Activated naive CD4-positive, alpha-beta T cell treated with anti-CD3 and anti-CD28 coated beads, Interleukin-2, amount 50 U/mL, for 16 hours (primary cell): ENCODE data around the gene IGLL1.
"Not testable (repeated sequence)": the region's sequence is repeated elsewhere in the genome, so short reads cannot be mapped to it uniquely, and the experiment has no call there.

ENCODE experiments used
- DNase-seq: peaks from one replicate; pipeline ENCODE4 v3.0.0-alpha.2; 2020

Gene IGLL1

DNA sequence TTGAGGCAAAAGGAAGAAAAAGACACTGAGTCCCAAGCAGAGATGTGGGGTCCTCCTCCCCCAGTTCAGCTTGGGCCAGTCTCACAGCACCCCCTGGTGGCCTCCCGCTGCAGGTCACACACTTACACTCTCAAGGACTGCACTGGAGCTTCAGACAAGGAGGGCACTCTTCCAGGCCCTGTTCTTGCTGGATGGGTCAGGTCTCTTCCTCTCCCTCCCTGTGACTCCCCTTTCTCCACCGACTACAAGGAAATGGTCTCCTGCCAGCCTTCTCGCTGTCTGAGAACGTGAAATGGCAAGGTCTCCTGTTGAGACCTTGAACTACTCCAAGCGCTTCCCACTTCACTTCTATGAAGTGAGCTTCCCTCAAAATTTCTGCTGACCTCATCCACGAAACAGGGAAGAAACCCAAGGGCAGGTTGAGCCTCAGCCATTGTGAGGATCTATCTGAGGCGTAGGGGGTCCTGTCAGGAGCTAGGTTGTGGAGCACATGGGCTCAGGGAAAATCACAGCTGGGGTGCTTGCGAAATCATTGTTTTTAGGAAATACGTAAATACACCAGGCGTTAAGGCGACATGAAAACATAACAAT lies 11.2 kb upstream of the IGLL1 start:
- peak; percentile 62 for DNase-seq

DNA sequence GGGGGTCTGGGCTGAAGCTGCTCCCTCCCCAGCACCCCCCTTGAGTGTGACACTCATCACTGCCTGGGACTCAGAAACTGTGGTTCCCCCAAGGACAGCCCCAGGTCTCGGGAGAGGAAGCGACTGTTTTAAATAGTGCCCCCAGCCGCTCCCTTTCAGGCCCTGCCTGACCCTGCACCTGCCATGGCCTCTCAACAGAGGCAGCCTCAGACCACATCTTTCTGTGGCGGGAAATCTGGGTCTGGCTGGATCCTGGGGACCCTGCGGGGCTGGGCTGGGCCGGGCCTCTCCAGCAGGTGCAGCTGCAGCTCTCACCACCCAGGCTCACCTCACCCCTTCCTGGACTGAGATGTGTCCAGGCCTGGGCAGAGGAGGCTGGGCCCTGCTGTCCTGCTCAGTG lies 3.7 kb upstream of the IGLL1 start:
- no peak for DNase-seq

DNA sequence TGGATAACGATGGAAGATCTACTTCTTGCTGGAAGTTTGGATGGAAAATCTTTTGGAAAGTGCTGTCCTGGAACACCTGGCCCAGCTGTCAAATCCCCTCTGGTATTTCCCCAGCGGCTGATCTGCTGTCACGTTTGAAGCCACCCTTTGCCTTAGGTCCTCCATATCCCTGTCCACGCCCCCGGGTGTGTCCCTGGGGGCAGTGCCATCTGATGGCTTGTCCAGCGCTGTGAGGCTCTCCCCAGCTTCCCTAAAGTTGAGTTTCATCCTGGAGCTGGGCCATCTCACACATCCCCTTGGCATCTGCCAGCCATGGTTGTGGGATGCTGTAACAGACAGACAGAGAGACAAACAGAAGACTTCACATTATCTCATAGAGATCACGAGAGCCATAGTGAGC lies 3.1 kb upstream of the IGLL1 start:
- no peak for DNase-seq

DNA sequence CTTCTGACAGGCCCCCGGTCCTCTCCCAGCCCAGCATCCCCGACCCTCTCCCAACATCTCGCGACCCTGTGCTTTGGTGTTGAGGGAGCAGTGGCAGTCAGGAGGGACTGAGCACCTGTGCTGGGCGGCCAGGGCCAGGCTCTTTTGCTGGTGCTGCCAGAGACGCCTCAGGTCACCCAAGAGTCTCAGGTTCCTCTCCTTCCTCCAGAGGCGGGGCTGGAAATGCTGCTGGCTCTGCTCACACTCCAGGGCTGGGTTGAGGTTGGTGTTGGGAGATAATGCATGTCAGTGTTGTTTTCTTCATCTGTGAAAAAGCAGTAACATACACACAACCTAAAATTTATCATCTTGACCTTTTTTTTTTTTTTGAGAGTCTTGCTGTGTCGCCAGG lies 1.2 kb upstream of the IGLL1 start:
- no peak for DNase-seq

DNA sequence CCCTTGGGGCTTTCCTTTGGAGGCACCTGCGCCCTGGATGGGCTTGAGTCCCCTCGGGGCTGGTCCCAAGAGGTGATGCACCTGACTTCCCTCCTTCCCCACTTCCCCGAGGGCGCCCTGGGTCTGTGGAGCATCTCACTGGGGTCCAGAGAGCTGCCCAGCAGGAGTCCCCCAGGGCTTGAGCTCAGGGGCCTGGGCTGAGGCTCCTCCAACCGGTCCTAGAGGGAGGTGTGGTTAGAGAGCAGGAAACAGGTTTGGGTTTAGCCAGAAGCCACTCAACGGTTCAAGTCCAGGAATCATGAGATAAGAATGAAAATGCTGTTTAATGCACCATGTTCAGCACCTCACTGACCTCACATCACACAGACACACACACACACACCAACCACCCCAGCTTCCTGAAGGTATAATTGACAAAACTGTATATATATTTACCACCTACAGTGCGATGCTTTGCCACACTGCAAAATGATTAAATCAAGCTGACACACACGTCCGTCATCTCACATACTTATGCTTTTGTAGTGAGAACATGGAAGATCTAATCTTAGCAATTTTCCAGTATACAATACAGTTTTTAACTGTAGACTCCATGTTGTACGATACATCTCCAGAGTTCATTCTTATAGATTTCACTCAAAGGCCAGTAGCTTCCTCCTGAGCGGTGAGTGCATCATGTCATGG lies 628 bp upstream of the IGLL1 start:
- DNase-seq, result no peak

DNA sequence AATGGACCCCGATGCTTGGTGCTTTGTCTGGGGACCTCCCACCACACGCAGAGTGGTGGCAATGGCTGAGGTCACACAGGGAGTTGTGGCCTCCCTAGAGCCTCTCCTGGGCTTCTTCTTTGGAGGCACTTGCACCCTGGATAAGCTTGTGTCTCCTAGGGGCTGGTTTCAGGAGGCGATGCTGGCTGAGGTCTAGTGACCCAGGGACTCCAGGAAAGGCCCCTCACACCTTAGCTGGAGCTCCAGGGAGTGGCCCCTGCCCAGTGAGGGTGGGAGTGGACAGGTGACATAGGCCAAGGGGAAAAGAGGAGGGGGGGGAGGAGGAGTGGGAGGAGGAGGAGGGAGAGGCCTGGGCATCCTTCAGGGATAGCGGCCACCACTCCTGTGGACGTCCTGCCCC lies 810 bp downstream of the IGLL1 start:
- no peak for DNase-seq

DNA sequence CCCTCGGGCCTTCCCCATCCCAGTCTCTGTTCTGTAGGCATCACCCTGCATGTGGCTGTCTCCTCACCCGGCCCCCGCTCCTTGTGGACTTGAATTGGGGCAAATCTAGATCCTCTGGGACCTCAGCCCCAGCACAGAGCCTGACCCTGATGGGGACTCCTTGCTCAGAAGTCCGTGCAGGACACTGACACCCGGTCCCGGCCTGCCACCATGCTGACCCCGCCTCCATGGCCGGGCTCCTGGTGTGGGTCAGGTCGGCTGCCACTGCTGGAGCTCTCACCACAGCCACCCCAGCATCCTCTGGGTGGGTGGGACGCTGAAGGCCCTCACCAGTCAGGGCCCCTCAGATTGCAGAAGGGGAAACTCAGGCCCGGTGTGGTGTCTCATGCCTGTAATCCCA lies 1.8 kb downstream of the IGLL1 start:
- no peak for DNase-seq

DNA sequence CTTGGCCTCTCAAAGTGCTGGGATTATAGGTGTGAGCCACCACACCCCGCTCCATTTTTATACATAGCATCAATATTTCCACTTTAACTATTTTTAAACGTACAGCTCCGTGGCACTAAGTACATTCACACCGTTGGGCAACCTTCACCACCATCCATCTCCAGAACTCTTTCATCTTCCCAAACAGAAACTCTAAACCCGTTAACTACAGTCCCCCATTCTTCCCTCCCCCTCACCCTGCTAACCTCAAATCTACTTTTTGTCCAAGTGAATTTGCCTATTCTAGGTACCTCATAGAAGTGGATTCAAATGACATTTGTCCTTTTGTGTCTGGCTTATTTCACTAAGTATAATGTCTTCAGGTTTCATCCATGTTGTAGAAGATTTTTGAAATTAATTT lies 3.4 kb downstream of the IGLL1 start:
- no peak for DNase-seq

DNA sequence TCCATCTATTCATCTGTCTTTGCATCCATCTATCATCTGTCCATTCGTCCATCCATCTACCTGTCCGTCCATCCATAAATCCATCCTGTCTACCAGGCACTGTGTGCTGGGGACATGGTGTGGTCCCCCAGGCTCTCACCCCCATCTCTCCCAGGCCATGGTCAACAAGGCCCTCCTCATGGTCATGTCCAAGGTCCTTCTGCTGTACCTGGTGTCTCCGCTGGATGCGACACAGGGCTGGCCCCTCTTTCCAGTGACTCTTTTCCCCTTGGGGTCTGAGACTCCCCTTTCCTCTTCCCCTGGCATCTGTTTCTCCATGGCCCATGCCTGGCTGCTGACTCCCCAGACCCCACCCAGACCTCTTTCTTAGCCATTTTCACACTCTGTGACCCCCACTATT lies 4.5 kb downstream of the IGLL1 start:
- DNase-seq, result no peak

DNA sequence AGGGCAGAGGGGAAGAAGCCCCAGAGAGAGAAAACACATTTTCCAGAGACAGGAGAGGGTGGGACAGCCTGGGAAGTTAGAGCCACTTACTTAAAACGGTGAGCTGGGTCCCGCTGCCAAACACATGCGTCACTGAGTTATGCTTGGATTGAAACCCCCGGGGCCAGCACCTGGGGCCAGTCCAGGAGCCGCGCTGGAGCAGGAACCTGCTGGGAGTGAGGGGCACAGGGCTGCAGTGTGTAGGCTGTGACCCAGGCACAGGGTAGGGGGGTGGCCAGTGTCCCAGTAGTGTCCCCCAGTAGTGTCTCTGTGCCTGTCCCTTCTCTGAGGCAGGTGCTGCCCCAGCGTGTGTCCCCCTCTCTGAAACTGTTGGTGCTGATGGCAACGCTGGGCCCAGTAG lies 5.2 kb downstream of the IGLL1 start:
- DNase-seq, result no peak

DNA sequence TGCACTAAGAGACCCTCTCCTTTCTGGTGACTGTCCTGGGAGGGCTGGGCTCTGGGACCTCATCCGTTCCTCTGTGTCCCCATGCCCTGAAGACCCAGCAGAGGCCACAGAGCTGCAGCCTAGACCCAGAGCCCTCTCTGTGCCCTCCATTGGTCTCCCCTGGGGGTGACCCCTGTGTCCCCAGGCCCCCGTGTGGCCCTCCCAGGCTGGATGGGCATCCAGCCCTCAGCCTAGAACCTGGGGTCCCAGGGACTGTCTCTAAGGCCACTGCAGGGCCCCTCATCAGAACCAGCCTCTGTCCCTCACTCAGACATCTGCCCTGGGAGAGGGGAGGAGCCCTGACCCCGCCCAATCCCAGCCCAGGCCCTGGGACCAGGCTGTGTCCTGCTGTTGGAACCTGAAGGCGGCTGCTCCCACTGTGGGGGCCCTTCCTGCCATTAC lies 5.7 kb downstream of the IGLL1 start:
- no peak for DNase-seq

DNA sequence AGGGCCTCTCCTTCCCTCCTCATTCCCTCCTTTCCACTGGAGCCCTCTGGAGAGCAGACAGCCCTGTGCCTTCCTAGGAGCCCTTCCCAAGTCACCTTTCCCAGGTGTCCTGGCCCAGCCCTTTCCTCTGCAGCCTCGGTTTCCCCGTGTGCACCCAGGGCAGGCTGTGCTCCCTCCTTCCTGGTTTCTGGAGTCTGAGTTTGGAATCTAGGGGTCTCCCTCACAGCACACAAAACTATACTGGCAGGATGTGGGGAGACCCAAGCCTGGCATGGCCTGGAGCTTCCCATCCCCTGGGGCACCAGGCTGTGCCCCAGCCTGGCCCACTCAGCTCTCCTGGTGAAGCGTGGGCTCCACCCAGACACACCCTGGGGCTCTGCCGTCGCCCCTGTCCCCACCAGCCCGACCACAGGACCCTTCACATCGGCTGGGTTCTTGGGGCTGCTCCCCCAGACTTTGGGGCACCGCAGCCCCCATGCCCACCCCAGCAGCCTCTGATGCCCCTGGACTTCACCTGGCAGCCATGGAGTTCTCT lies 6.3 kb downstream of the IGLL1 start:
- not testable (repeated sequence) for DNase-seq

DNA sequence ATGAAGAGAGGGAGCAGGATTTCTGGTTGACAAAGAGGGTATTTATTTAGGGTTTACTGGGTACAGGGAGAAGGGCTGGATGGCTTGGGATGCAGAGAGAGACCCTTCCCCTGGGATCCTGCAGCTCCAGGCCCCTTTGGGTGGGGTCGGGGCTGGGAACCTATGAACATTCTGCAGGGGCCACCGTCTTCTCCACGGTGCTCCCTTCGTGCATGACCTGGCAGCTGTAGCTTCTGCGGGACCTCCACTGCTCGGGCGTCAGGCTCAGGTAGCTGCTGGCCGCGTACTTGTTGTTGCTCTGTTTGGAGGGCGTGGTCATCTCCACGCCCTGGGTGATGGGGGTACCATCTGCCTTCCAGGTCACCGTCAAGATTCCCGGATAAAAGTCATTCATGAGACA lies 7.0 kb downstream of the IGLL1 start:
- not testable (repeated sequence) for DNase-seq

DNA sequence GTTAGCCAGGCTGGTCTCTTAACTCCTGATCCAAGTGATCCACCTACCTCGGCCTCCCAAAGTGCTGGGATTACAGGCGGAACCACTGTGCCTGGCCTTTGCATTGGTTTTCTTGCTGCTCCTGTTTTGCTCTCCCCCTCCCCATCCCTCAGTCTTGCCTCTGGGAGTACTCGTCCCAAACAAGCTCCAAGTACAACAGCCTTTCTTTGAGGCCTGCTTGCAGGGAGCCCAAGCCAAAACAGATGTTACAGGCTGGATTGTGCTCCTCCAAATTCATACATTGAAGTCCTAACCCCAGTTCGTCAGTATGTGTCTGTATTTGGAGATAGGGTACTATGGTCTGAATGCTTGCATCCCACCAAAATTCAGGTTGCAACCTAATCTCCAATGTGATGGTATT lies 8.6 kb downstream of the IGLL1 start:
- DNase-seq, result no peak

DNA sequence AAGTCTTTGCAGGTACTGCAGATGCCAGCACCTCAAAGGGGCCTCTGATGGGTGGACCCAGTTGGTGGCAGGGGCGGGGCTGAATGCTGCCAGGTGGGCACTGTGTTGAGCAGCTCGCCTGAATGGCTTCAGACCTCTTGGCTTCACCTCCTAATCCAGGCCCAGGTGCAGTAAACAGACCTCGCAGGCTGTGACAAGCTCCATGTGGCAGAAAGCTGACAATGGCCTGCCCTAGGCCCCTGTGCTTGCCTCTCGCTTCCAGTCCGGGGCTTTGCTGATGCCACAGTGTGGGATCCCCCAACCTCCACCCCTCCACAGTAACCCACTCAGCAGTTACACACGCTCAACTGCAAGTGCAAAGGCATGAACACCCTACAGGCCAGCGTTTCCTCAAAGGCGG lies 9.4 kb downstream of the IGLL1 start:
- DNase-seq, result no peak

DNA sequence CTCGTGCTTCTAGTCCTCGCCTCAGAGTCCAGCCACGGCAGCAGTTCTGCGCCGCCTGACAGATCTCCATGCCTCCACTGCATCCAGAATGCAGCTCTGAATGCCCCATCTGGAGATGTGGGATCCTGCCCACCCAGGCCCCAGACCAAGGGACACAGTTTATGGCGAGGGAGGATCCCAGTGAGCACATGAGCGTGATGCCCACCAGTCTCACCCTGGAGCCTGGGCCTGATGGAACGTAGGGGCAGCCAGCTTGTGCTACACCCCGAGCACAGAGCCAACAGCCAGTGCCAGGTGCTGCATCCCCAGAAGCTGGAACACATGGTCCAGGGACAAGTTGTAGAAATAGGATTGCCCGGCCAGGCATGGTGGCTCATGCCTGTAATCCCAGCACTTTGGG lies 10.4 kb downstream of the IGLL1 start:
- no peak for DNase-seq

DNA sequence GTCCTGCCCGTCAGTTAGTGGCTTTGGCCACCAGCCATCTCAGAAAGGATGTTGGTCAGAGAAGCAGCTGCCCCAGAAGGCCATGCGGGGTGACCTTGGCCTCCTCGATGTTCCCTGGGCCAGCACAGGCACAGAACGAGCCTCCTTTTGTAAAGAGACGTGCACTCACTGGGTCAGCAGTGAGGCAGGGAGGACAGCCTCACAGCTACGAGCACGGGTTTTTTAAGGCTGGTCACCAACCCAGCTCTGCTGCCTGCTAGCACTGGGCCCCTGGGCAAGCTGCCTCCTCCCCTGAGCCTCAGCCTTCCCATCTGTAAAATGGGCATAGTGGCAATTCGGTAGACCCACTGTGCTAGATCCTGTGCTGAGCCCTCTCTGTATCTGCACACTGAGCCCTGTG lies 10.8 kb downstream of the IGLL1 start:
- no peak for DNase-seq

DNA sequence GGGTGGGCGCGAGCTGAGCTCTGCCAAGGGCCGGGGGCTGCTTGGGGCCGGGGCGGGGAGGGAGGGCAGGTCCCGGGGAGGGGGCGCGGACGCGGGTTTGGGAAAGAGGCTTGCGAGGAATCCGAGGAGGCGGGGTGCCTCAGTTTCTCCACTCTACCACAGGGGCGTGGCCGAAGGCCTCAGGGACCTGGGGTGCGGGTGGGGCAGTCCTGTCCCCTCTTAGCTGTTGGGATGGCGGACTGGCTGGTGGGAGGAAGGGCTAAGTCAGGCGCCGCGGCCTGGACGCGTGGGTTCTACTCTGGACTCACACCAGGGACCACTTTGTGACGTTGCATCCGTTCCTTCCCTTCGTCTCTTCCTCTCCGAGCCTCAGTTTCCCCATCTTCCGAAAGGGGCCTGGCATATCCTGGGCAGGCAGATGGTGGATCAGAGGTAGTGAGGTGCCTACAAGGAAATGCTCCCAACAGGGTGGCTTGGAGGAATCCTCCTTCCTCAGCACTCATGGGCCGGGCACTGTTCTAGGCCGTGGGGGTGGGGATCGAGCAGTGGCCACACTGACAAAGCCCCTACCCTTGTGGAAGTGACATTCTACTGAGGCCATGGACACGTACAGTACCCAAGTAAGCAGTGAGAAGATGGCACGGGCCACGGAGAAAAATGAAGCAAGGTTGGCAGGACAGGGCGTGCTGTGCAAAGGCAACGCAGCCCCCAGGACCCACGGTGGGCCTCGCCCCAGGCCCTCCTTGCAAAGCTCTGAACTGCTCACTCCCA lies 13.2 kb downstream of the IGLL1 start:
- no peak for DNase-seq

DNA sequence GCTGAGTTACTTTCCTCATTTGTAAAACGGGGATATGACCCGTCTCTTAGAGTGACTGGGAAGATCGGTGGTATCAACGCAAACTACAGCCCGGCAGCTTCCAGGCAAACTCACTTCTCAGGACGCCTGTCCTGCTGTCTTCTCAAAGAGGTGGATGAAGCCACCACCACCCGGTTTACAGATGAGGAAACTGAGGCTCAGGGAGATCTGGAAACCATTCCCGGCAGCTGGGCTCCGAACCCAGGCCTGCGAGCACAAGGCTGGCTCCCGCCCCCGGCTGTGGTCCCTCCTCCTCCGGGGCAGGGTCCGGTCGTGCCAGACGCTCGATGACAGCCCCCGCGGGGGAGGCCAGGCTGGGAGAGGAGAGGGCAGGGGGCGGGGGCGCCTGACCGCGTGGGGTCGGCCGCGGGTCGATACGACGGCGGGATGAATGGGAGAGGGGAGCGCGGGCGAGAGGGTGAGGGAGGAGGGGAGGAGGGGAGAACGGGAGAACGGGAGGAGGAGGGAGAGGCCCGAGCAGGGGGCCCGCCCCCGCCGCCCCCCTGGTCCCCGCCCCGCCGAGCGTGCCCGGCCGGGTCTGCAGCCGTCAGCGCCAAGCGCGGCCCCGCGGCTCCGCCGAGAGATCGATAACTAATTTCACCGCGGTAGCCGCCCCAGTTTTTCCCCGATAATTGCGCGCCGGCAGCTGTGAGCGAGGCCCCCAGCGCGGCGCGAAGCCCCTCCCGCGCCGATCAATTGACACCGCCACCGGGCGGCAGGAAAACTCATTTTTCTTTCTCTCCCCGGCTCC lies 14.0 kb downstream of the IGLL1 start:
- DNase-seq, result no peak

DNA sequence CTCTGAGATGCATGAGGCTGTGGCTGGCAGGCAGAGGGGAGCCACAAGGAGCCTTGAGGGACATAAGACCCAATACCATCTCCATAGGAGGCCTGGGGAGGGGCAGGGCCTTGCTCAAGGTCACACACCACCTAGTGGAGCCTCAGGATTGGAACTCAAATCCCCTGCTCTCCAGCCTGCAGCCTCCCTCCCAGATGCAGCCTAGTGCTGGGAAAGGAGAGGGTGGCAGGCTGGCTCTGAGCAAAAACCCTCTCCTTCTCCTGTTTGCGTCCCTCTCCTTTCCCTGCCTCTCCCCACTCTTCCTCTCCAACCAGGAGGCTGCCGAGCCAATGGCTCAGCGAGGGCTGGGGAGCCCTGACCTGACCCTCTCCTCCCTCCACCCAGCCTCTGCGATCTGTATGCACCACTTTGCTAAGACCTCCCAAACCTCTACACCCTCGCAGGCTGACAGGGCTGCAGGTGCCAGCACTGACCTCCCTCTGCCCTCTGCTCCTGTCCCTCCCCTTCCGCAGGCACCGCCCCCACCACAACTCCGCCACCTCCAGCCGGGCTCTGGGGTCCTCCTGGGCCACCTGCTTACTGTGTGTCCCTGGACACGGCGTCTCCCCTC lies 14.7 kb downstream of the IGLL1 start:
- DNase-seq, result no peak

DNA sequence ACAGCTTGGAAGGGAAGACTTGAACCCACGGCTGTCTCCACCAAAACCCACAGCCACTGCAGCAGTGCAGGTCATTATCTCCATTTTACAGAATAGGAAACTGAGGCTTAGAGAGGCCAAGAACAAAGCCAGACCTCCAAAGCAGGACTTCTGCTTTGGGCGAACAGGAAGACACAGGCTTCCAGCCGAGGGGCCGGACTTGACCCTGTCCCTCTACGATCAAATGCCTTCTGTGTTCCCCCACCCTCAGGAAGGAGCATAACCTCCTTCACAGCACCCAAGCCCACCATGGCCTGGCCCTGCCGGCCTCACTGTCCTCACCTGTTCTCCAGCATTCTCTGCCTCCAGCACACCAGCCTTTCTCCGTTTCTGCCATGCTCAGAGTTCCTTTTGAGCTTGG lies 15.8 kb downstream of the IGLL1 start:
- no peak for DNase-seq

DNA sequence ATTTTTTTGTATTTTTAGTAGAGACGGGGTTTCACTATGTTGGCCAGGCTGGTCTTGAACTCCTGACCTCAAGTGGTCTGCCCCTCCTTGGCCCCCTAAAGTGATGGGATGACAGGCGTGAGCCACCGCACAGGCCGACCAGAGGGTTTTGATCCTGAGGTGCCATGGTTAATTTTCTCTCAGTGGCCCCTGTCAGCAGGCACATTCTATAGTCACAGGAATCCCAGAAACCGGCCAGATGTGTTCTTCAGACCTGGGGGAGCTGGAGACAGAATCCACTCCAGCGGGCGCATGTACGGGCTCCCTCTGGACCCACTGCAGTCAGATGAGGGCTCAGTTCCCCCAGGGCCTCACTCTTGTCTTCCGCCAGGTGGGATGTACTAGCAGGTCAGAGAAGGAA lies 17.0 kb downstream of the IGLL1 start:
- DNase-seq, result no peak

DNA sequence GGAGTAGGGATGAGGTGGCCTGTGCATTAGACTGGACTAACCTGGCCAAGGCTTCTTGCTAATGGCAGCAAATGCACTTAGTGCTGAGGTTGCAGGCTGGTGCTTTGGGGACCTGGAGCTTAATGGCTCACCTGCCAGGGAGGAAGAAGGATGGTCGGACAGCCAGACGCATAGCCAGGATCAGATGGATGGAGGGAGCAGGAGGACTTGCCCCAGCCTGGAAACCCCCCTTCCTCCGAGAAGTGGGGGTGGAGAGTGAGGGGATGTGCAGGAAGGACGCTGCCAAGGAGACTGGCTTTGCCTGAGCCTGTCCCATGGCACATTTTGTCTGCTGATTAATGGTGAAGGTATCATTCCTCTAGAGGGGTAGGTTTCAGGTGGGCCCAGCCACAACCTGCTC lies 17.9 kb downstream of the IGLL1 start:
- DNase-seq, result no peak
